Activated naive CD4-positive, alpha-beta T cell treated with Interleukin-2 at 50 U/mL for 16 hours (primary cell): Measurements from ENCODE around the gene NT5C1B.

Experiments
- DNase-seq: peaks from one replicate; pipeline ENCODE4 v3.0.0-alpha.2; 2020

NT5C1B gene

DNA sequence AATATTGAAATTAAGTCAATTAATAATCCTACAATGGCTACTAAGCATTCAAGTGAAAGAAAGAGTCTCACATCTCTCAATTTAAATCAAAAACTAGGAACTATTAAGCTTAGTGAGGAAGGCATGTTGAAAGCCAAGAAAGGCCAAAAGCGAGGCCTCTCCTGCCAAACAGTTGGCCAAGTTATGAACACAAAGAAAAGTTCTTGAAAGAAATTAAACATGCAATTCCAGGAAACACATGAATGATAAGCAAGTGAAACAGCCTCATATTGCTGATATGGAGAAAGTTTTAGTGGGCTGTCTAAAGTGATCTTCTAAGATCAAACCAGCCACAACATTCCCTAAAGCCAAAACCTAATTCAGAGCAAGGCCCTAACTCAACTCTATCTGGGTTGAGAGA, 40.7 kb downstream of the NT5C1B start:
- DNase-seq, result no peak

DNA sequence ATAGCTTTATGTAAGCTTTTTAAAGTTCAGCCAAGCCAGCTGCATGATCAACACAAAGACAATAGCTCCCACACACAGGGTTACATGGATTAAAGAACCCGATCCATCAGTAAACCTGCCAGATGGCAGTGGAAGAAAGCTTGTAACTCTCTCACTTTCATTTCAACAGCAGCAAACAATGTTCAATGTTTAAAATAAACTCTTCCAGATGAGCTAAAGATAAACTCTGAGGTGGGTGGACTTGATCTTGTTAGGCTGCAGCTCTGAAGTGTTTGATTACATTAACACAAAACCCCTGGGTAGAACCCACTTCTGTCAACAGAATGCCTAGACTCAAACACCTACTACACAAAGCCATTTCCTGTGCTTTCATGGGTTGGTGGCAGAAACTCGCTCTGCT, 42.8 kb downstream of the NT5C1B start:
- no peak for DNase-seq

DNA sequence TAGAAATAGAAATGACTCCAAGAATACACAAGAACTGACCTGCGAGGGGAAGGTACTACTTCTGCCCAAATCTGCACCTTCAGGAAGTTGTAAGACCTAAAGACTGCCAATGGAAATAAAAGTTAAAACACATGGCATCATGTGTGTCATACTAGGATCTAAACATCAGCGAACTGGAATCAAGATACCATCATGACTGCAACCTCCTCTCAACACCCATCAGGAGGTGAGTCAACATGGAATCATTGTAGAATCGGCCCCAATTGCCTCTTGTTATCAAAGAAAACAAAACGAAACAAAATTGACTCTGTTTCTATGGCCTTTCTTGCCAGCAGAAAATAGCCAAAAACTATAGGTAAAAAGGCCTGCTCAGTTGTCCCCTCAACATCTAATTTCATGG, 44.0 kb downstream of the NT5C1B start:
- DNase-seq, result no peak

DNA sequence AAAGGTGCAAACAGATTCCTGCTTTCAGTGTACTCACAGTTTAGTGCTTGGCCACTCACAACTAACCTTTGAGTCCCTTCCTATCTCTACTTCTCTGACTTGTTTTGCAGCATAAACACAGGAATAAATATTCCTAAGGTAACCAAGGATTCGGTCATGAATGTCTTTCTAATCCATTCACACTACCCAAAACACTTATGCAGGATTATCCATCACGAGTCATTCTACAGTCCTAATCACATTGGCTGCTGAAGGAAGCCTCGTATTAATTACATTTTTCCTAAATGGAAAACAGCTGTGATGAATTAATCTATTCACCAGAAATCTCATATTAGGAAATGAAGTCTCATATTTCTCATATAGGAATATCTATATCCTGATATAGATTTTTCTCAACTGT, 45.2 kb downstream of the NT5C1B start:
- no peak for DNase-seq

GRCh38 chr2:18540872-18541271, 48.5 kb downstream of the NT5C1B start:
- DNase-seq, result no peak

DNA sequence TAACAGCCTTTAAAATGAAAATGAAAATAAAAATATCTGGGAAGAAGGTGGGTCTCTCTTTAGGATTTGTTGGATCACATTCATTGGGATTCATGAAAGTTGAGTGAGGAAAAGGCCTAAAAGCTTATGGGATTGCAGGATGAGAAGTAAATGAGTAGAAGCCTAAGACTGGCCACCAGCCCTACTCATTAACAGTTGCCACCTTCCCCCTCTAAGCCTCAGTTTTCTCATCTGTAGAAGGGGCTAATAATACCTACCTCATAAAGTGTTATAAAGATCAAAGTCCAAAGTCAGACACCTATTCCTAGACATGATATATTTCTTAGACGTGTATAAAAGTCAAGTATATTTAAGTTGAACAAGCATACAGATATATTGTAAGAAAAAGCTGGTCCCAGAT, 52.7 kb downstream of the NT5C1B start:
- no peak for DNase-seq

DNA sequence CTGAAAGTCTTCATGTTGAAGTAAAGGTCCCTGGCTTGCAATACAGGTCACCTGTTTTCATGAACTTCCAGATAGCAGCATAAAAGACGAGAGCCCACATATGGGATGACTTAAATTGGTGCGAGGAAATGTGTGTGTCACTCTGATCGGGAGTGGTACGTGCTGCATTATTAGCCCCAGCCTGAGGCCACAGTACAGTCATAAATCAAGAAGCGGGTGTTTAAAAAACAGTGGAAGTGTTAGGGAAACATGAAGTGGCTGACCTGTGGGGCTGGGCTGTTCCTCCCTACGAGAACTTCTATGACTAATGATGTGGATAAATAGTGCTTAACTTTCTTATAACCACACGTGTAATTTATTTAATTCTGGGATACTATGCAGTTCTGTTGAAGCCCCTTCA, 53.3 kb downstream of the NT5C1B start:
- DNase-seq, result no peak

GRCh38 chr2:18531194-18531593, 58.2 kb downstream of the NT5C1B start:
- no peak for DNase-seq

DNA sequence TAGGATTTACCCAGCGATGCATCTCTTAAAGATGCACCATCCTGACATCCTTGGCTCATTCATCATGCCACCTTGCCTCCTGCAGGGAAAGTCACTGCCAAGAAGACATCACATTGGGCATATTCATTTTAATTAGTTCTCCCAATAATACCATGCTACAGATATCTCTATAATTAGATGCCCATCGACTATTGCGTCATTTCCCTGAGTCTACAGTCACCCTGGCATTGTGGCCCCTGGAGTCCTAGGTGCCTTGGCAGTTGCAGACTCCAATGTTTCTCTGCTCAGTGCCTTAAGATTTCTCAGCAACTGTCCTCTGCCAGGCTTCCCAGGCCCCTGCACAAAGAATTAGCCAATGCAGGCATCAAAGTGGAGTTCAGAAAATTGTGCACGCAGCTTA, 61.5 kb downstream of the NT5C1B start:
- DNase-seq, result no peak

DNA sequence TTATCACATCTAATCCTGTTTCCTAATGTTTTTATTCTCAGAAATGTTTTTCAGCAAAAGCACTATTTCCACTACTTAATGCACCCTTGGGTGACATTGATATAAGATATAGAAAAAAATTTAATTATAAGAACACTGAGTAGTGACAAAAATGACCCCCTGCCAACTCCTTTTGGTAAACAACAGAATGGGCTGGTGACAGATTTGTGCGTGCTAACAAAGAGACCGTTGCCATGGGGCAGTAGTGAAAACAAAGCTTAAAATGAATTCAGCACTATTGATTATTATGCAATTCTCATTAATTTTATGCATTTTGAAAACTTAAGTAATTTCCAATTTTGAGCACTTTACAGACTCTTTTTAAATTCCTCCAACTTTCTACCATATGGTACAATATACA, 62.0 kb downstream of the NT5C1B start:
- DNase-seq, result no peak

DNA sequence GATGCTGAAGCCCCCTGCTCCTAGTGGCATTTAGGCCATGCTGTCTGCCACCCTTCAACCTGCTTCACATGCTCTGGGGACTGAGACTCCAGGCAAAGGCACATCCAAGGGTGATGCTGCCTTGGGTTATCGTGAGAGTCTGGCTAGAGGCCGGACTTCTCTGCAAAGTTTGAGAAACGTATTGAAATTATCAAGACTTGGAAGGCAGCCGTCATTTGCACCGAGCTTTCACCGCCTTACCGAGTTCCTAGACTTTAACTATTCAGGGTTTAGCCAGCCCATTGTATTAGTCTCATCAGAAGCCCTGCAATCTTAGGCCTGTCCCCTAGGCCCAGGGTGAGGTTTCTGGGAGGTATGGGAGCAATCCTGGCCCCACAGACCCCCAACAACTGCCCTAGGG, 62.9 kb downstream of the NT5C1B start:
- no peak for DNase-seq

- DNase-seq, result no peak
Measured at GRCh38 chr2:18525852-18526251, 63.5 kb downstream of the NT5C1B start.

DNA sequence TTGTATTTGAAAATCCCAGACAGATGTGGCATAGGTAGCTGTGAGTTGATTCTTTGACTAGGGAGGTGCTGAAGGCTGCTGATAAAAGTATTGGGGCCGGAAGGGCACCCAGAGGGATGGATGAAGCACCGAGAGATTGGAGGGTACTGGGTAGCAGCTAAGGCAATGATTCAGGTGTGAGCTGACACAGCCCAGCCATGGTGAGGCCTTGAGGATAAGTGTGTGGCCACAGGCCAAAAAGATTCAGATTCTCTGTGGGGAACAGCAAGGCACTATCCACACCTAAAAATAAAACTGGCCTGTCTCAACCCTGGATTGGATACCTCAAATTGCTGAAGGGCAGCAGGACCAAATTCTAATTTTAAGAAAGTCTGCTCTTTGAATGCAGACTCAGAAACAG, 64.1 kb downstream of the NT5C1B start:
- DNase-seq, result no peak

GRCh38 chr2:18522484-18523146, 66.8 kb downstream of the NT5C1B start:
- DNase-seq, result no peak

GRCh38 chr2:18520451-18521425, 68.6 kb downstream of the NT5C1B start:
- DNase-seq, result peak; percentile 73

- no peak for DNase-seq
Measured at GRCh38 chr2:18519914-18520450, 69.4 kb downstream of the NT5C1B start.

DNA sequence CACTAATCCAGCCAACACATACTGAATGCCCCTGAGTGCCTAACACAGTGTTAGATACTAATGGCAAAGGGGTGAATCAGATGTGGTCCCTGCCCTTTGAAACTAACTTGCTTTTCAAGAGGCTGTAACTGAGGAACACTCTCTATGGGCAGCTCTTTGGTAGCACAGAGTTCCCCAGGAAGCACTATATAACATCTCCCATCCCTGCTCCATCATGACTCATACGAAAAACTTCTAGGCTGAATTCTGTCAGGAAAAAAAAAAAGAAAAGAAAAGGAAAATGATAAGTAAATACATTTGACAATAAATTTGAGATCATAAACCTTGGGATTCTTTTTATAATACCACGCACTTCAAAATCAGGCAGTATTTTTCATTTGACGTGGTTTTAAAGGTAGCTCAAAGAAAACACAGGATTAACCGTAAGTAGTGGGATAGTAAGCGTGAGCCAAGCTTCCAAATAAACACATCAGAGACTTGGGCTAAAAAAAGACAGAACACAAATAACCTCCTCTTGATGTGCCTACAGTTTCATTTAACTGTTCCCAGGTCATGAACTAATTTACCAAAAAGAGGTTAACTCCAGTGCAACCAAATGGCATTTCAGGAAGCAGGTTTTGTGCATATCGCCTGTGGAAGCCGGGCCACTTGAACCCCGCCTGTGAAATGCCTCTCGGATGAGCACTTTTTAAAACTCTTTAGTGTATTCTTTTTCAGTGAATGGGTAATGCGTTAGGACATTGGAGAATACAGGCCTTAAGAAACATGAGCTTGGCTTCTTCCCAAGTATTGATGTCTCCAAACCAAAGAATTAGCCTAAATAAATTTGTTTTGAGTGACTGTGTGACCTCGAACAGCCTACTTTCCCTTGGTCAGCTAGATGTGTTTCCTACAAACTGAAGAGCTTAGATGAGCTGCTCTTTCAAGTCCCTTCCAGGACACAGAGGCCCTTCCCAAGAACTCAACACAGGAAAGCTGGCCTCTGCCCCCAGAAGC, 71.0 kb downstream of the NT5C1B start:
- no peak for DNase-seq

- no peak for DNase-seq
Measured at GRCh38 chr2:18517386-18517785, 72.0 kb downstream of the NT5C1B start.

DNA sequence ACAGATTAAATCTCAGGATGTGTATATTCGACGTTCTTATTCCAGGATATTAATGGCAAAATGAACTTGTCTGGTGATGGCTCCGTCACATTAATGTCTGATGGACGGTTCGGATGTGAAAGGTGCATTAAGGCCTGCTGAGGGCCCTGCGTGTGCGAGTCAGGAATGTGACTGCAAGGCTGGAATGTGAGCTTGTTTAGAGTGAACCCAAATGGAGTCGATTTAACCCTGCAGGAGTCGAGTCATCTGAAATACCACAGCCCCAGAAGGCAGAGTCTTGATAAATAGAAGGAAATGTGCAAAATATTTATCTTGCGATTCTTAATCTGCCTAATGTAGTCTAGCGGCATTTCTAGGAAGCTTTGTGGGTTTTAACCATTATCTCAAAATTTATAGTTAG, 73.3 kb downstream of the NT5C1B start:
- no peak for DNase-seq

- no peak for DNase-seq
Measured at GRCh38 chr2:18514526-18515461, 74.6 kb downstream of the NT5C1B start.
